Measurements from ENCODE around the gene CHRNB4. TPM values are rescaled to one million over a fixed set of nuclear protein-coding genes. Genes with fewer than 3 reads are reported as not detected.

Gene CHRNB4
- polyA plus RNA-seq, 1 of the 3 experiments (the other 2 are of a cell fraction), result 0.30 TPM

DNA sequence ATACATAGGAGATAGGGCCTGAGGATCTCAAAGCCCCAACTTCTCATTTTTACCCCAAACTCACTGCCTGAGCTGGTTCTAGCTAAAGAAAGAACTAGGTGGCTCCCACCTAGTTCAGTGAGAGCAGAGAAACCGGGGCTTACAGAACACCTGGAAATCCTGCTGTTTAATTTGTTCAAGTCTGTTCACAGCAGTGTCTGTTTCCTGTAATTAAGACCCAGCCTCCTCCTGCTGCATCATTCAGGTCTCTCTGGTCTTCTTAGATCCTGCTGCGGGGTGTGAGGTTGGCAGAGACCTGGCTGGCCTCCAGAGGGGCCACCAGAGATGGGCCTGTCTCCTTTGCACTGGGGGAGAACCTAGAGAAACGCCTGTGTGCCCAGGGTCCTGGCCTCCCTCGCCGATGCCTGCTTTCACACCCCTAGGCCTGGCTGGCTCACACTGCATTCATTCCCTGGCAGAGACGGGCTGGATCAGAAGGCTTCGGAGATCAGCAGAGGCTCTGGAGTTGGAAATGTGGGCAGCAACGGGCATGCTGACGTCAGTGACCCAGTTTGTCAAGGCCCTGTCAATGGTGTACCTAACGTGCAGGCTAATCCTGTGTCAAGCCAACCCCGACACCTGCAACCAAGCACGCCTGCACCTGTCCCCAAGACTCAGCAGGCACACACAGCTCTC is 15.3 kb downstream of the CHRNB4 start:
- H3K27me3 ChIP-seq (ENCODE audit: insufficient read depth), result peaks cover 52% of the 10 kb centered on the region
- TF ChIP-seq FOXJ3 (CRISPR knock-in tag; IDR thresholded peaks at IDR 0.05) (peak; percentile 34; the same call in 1 of the 2 replicates), EP300 (IDR thresholded peaks at IDR 0.05; ENCODE audit: borderline replicate concordance in 1 of 2, low read depth in 1 of 2, low read length in 1 of 2) (peak in 1 of 2 experiments; percentile 30; a peak in 1 of 4 replicates), SMC3 (IDR thresholded peaks at IDR 0.05; ENCODE audit: low read depth, low read length) (no peak)
- H3F3A ChIP-seq (replicated peaks; ENCODE audit: insufficient read depth), result no peaks in the 10 kb centered on the region
- H3K79me2 ChIP-seq (ENCODE audit: insufficient read depth), result no peaks in the 10 kb centered on the region
- H3K9ac ChIP-seq, result no peak overlapping the region
- WGBS (ENCODE audit: low lambda C conversion rate), result 66% methylated on average over 9 of the region's 12 CpGs
- CTCF ChIA-PET, result interaction anchor here (0.8 to 1.8 kb wide), 5 partner anchors 12 to 125 kb away, joined by 3 to 12 read pairs (median 4); no protein-coding TSS in a partner anchor
- no peak overlapping the region for H3K4me2 ChIP-seq
- POLR2A ChIA-PET, result interaction anchor here (1.0 to 1.6 kb wide), 4 partner anchors 10 to 81 kb away, joined by 3 to 6 read pairs (median 4); no protein-coding TSS in a partner anchor
- peak; percentile 66 for DNase-seq
- H3K4me1 ChIP-seq (ENCODE audit: control insufficient read depth in 1 of 2, insufficient read depth in 2 of 2, low read depth in 1 of 2, low read length in 1 of 2), result peaks cover 0 to 36% of the 10 kb centered on the region in 2 experiments; a peak in 1 of 4 replicates
- no peak overlapping the region for H3K4me3 ChIP-seq (ENCODE audit: low read depth in 2 of 2, low read length in 1 of 2)
- H4K20me1 ChIP-seq (ENCODE audit: insufficient read depth), result 0 out of 2 replicates have a peak, but pooled peaks cover 6% of the 10 kb centered on the region
- no peak overlapping the region for H2AFZ ChIP-seq (ENCODE audit: low read depth)
- no peaks in the 10 kb centered on the region for H3K9me3 ChIP-seq
- no peaks in the 10 kb centered on the region for H3K9me2 ChIP-seq
- no peaks in the 10 kb centered on the region for H3K36me3 ChIP-seq (replicated peaks in 1 of 2; ENCODE audit: control insufficient read depth in 1 of 2, insufficient read depth in 2 of 2, low read length in 1 of 2)
- peak overlapping the region in 1 of 2 experiments; percentile 90; a peak in 2 of 4 replicates for H3K27ac ChIP-seq (ENCODE audit: low read depth in 2 of 2, low read length in 1 of 2)

GRCh38 chr15:78624651-78625590 is 16.1 kb downstream of the CHRNB4 start:
- Histone ChIP-seq H3K4me1 (ENCODE audit: control insufficient read depth in 1 of 2, insufficient read depth in 2 of 2, low read depth in 1 of 2, low read length in 1 of 2) (peaks cover 0 to 36% of the 10 kb centered on the region in 2 experiments; a peak in 1 of 4 replicates), H3K79me2 (ENCODE audit: insufficient read depth) (no peaks in the 10 kb centered on the region), H4K20me1 (ENCODE audit: insufficient read depth) (0 out of 2 replicates have a peak, but pooled peaks cover 6% of the 10 kb centered on the region), H3K27me3 (ENCODE audit: insufficient read depth) (peaks cover 60% of the 10 kb centered on the region), H3K9ac (no peak overlapping the region), H3K4me2 (no peak overlapping the region), H3K9me3 (no peaks in the 10 kb centered on the region), H2AFZ (ENCODE audit: low read depth) (no peak overlapping the region), H3F3A (replicated peaks; ENCODE audit: insufficient read depth) (no peaks in the 10 kb centered on the region), H3K4me3 (ENCODE audit: low read depth in 2 of 2, low read length in 1 of 2) (no peak overlapping the region), H3K36me3 (replicated peaks in 1 of 2; ENCODE audit: control insufficient read depth in 1 of 2, insufficient read depth in 2 of 2, low read length in 1 of 2) (no peaks in the 10 kb centered on the region), H3K9me2 (no peaks in the 10 kb centered on the region), H3K27ac (ENCODE audit: low read depth in 2 of 2, low read length in 1 of 2) (peak overlapping the region in 1 of 2 experiments; percentile 90; a peak in 2 of 4 replicates)
- TF ChIP-seq RAD21 (IDR thresholded peaks at IDR 0.05; ENCODE audit: low read length), result no peak
- no peak for TF ChIP-seq RXRA (IDR thresholded peaks at IDR 0.05; ENCODE audit: borderline replicate concordance, low read depth)
- no peak for TF ChIP-seq PBX3 (IDR thresholded peaks at IDR 0.05)
- TF ChIP-seq USF2 (IDR thresholded peaks at IDR 0.05; ENCODE audit: borderline replicate concordance, low read depth, low read length), result no peak
- TF ChIP-seq MEF2A (IDR thresholded peaks at IDR 0.05; ENCODE audit: borderline replicate concordance, low read depth), result no peak
- no peak for TF ChIP-seq EP300 (IDR thresholded peaks at IDR 0.05; ENCODE audit: borderline replicate concordance in 1 of 2, low read depth in 1 of 2, low read length in 1 of 2)
- TF ChIP-seq YY1 (IDR thresholded peaks at IDR 0.05; ENCODE audit: low read depth), result no peak
- TF ChIP-seq TCF12 (IDR thresholded peaks at IDR 0.05), result no peak
- TF ChIP-seq ZBTB33 (IDR thresholded peaks at IDR 0.05; ENCODE audit: borderline replicate concordance, low read depth), result no peak
- no peak for TF ChIP-seq TAF1 (IDR thresholded peaks at IDR 0.05; ENCODE audit: borderline replicate concordance, low read depth, low read length)
- TF ChIP-seq ELF1 (IDR thresholded peaks at IDR 0.05), result no peak
- CTCF ChIA-PET, result interaction anchor here (0.8 to 1.8 kb wide), 6 partner anchors 12 to 126 kb away, joined by 3 to 8 read pairs (median 4); no protein-coding TSS in a partner anchor
- WGBS (ENCODE audit: low lambda C conversion rate), result 71% methylated on average over 15 of the region's 17 CpGs
- no peak for DNase-seq
- POLR2A ChIA-PET, result interaction anchor here (1.0 to 2.2 kb wide), 3 partner anchors 13 to 82 kb away, joined by 3 to 7 read pairs (median 5); no protein-coding TSS in a partner anchor
